ENCODE measurements around the gene GTF2A1L. TPM values are rescaled to one million over a fixed set of nuclear protein-coding genes. Genes with fewer than 3 reads are reported as not detected.
"Not testable (repeated sequence)": the region's sequence is repeated elsewhere in the genome, so short reads cannot be mapped to it uniquely, and the experiment has no call there.

Gene GTF2A1L
- total RNA-seq, 3 donors from 2014 or later = 0.29 to 2.9 TPM; not detected in 1

DNA sequence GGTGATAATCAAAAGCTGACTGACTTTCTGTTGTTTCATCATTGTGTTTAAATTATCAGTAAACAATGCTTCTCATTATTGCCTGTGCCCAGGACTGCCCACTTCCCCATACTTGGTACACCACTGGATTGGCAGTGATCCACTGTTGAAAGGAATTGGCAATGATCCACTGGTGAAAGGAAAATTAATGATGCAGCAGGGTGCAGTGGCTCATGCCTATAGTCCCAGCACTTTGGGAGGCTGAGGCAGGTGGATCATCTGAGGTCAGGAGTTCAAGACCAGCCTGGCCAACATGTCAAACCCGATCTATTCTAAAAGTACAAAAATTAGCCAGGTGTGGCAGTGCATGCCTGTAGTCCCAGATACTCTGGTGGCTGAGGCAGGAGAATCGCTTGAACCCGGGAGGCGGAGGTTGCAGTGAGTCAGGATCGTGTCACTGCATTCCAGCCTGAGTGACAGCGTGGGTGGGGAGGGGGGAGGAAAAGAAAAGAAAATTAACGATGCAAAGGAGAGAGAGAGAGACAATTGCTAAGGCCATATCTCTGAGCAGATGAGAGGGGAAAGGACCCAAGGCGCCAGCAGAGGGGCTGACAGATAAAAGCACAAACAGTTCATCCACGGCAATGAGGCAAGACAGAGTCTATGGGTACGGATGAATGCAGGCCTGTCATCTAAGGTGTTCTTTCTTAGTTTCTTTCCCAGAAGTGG, 10.2 kb upstream of the GTF2A1L start:
- Histone ChIP-seq H3K27me3 (no peaks in the 10 kb centered on the region), H3K36me3 (no peaks in the 10 kb centered on the region), H3K4me1 (no peaks in the 10 kb centered on the region), H3K4me3 (no peak overlapping the region), H3K9me3 (no peaks in the 10 kb centered on the region), H3K27ac (no peak overlapping the region)
- no peak for DNase-seq (ENCODE audit: low spot score in 2 of 2)
- intact Hi-C loops (cut with DNase I; ENCODE audit: low total_unique reads) = no loop called here
- peak in 1 of 3 donors; percentile 39 for TF ChIP-seq POLR2AphosphoS5 (IDR thresholded peaks at IDR 0.05)
- TF ChIP-seq, protein P1, sequence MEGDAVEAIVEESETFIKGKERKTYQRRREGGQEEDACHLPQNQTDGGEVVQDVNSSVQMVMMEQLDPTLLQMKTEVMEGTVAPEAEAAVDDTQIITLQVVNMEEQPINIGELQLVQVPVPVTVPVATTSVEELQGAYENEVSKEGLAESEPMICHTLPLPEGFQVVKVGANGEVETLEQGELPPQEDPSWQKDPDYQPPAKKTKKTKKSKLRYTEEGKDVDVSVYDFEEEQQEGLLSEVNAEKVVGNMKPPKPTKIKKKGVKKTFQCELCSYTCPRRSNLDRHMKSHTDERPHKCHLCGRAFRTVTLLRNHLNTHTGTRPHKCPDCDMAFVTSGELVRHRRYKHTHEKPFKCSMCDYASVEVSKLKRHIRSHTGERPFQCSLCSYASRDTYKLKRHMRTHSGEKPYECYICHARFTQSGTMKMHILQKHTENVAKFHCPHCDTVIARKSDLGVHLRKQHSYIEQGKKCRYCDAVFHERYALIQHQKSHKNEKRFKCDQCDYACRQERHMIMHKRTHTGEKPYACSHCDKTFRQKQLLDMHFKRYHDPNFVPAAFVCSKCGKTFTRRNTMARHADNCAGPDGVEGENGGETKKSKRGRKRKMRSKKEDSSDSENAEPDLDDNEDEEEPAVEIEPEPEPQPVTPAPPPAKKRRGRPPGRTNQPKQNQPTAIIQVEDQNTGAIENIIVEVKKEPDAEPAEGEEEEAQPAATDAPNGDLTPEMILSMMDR (IDR thresholded peaks at IDR 0.05) = no peak

DNA sequence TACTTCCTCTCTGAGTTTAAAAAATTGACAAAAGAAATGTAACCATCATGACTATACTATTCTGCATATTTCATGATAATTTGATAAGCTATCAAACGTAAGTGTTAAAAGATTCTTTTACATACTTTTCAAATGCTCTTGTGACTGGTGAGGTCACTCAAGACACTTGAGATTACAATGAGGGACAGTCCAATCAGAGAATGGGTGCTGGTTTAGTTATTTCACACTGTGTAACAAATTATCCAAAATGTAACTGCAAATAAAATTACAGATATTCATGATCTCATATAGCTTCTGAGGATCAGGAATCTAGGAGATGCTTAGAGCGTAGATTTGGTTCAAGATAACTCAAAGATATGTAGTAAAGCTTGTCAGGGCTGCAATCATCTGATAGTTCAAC, 4.4 kb upstream of the GTF2A1L start:
- TF ChIP-seq, protein P1 (IDR thresholded peaks at IDR 0.05) = no peak
- no peak for TF ChIP-seq POLR2AphosphoS5 (IDR thresholded peaks at IDR 0.05)
- no peak for TF ChIP-seq POLR2A (IDR thresholded peaks at IDR 0.05)
- no peak overlapping the region for H3K4me3 ChIP-seq
- H3K9me3 ChIP-seq = peaks cover 0 to 8% of the 10 kb centered on the region in 2 donors
- no peaks in the 10 kb centered on the region for H3K36me3 ChIP-seq
- DNase-seq (ENCODE audit: low spot score in 2 of 2) = no peak
- no peaks in the 10 kb centered on the region for H3K27me3 ChIP-seq
- H3K4me1 ChIP-seq = no peaks in the 10 kb centered on the region
- no peak overlapping the region for H3K27ac ChIP-seq
- intact Hi-C loops (cut with DNase I; ENCODE audit: low total_unique reads) = no loop called here

DNA sequence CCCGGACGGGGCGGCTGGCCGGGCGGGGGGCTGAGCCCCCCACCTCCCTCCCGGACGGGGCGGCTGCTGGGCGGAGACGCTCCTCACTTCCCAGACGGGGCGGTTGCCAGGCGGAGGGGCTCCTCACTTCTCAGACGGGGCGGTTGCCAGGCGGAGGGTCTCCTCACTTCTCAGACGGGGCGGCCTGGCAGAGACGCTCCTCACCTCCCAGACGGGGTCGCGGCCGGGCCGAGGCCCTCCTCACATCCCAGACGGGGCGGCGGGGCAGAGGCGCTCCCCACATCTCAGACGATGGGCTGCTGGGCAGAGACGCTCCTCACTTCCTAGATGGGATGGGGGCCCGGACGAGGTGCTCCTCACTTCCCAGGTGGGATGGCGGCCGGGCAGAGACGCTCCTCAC, 3.1 kb upstream of the GTF2A1L start:
- H3K4me3 ChIP-seq; intact Hi-C loops (cut with DNase I; ENCODE audit: low total_unique reads); H3K9me3 ChIP-seq; H3K4me1 ChIP-seq; H3K36me3 ChIP-seq; H3K27ac ChIP-seq; DNase-seq (ENCODE audit: low spot score in 2 of 2); H3K27me3 ChIP-seq: not testable (repeated sequence)

DNA sequence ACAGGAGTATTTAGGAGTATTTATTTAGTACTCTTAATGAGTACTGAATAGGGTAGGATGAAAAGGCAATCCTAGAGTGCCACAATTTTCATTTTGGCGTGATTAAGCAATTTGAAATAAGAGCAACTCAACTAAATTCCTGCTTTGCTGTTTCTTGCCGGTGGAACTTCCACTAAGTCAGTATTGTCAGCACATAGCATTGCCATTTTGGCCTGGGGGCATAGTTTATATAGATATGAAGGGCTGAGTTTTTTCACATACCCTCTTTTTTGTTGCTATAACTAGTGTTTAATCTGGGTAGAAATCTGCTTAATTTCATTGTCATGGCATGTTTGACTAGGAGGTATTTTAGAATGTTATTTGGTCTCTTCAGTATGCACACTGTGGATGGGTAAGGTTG, 1.9 kb downstream of the GTF2A1L start:
- intact Hi-C loops (cut with DNase I; ENCODE audit: low total_unique reads) = no loop called here
- no peaks in the 10 kb centered on the region for H3K4me1 ChIP-seq
- H3K27ac ChIP-seq = no peak overlapping the region
- no peak overlapping the region for H3K4me3 ChIP-seq
- no peak for DNase-seq (ENCODE audit: low spot score in 2 of 2)
- TF ChIP-seq POLR2AphosphoS5 (IDR thresholded peaks at IDR 0.05) (no peak), POLR2A (IDR thresholded peaks at IDR 0.05) (no peak)
- TF ChIP-seq, protein P1 (IDR thresholded peaks at IDR 0.05) = no peak
- no peaks in the 10 kb centered on the region for H3K36me3 ChIP-seq
- no peaks in the 10 kb centered on the region for H3K27me3 ChIP-seq
- H3K9me3 ChIP-seq = no peaks in the 10 kb centered on the region

DNA sequence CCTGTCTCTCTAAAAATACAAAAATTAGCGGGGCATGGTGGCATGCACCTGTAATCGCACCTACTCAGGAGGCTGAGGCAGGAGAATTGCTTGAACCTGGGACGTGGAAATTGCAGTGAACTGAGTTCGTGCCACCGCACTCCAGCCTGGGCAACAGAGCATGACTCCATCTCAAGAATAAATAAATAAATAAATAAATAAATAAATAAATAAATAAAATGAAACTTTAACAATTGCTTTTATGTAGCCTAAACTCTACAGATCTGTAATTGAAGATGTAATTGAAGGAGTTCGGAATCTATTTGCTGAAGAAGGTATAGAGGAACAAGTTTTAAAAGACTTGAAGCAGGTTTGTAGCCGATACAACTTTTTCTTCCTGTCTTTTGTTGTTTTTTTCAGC, 2.9 kb downstream of the GTF2A1L start:
- Histone ChIP-seq H3K4me3 (no peak overlapping the region), H3K36me3 (no peaks in the 10 kb centered on the region), H3K4me1 (no peaks in the 10 kb centered on the region), H3K27me3 (no peaks in the 10 kb centered on the region), H3K27ac (no peak overlapping the region), H3K9me3 (no peaks in the 10 kb centered on the region)
- intact Hi-C loops (cut with DNase I; ENCODE audit: low total_unique reads) = no loop called here
- TF ChIP-seq, protein P1 (IDR thresholded peaks at IDR 0.05) = no peak
- TF ChIP-seq POLR2A (IDR thresholded peaks at IDR 0.05) = no peak
- TF ChIP-seq POLR2AphosphoS5 (IDR thresholded peaks at IDR 0.05) = no peak
- DNase-seq (ENCODE audit: low spot score in 2 of 2) = no peak

DNA sequence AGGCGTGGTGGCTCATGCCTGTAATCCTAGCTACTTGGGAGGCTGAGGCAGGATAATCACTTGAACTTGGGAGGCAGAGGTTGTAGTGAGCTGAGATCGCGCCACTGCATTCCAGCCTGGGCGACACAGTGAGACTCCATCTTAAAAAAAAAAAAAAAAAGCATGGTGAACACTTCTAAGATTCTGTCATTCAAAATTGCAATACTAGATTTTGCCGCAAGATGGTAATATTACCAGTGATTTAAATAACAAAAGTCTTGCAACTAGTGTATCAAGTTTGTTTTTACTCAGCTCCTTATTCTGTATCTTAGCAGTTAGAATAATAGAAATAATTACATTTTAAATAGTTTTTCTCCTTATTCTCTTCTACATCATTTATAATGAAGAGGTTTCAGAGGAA, 5.0 kb downstream of the GTF2A1L start:
- H3K36me3 ChIP-seq; H3K27me3 ChIP-seq; H3K4me1 ChIP-seq; intact Hi-C loops (cut with DNase I; ENCODE audit: low total_unique reads); DNase-seq (ENCODE audit: low spot score in 2 of 2); H3K4me3 ChIP-seq; H3K27ac ChIP-seq: not testable (repeated sequence)
- peaks cover 0 to 18% of the 10 kb centered on the region in 2 donors for H3K9me3 ChIP-seq

Measured in breast epithelium (tissue), 4 donors.